Measurements from ENCODE around the gene OR4D9.

OR4D9 gene

GRCh38 chr11:59556917-59557348 lies 45.6 kb downstream of the OR4D9 start:
- no peaks in the 10 kb centered on the region for H3K27me3 ChIP-seq (ENCODE audit: insufficient read depth, low read depth, severe bottlenecking)
- H3K4me3 ChIP-seq (ENCODE audit: low read depth, low read length) = no peak overlapping the region
- no peaks in the 10 kb centered on the region for H3K9me3 ChIP-seq (ENCODE audit: severe bottlenecking)
- no peak for TF ChIP-seq CTCF (IDR thresholded peaks at IDR 0.05; ENCODE audit: low read depth, low read length)
- no peak for DNase-seq
- peaks cover 4% of the 10 kb centered on the region for H3K36me3 ChIP-seq
- no peak overlapping the region for H3K27ac ChIP-seq

- no peak for DNase-seq
- H3K27ac ChIP-seq = no peak overlapping the region
- H3K4me3 ChIP-seq (ENCODE audit: low read depth, low read length) = no peak overlapping the region
- peaks cover 4% of the 10 kb centered on the region for H3K36me3 ChIP-seq
- no peaks in the 10 kb centered on the region for H3K27me3 ChIP-seq (ENCODE audit: insufficient read depth, low read depth, severe bottlenecking)
- no peaks in the 10 kb centered on the region for H3K9me3 ChIP-seq (ENCODE audit: severe bottlenecking)
- TF ChIP-seq CTCF (IDR thresholded peaks at IDR 0.05; ENCODE audit: low read depth, low read length) = no peak
Observed at GRCh38 chr11:59558270-59558643, 46.9 kb downstream of the OR4D9 start.

GRCh38 chr11:59559886-59560285 lies 48.5 kb downstream of the OR4D9 start:
- H3K4me3 ChIP-seq (ENCODE audit: low read depth, low read length) = peak overlapping the region; percentile 100
- DNase-seq = peak; percentile 18

GRCh38 chr11:59560290-59560701 lies 49.0 kb downstream of the OR4D9 start:
- Histone ChIP-seq H3K27me3 (ENCODE audit: insufficient read depth, low read depth, severe bottlenecking) (no peaks in the 10 kb centered on the region), H3K4me3 (ENCODE audit: low read depth, low read length) (peak overlapping the region; percentile 100), H3K27ac (peak overlapping the region; percentile 83), H3K36me3 (peaks cover 4% of the 10 kb centered on the region), H3K9me3 (ENCODE audit: severe bottlenecking) (no peaks in the 10 kb centered on the region)
- peak; percentile 72 for DNase-seq
- TF ChIP-seq CTCF (IDR thresholded peaks at IDR 0.05; ENCODE audit: low read depth, low read length) = no peak

More at GRCh38 chr11:59559886-59560285, 48.5 kb downstream of the OR4D9 start:
- Histone ChIP-seq H3K27ac (no peak overlapping the region), H3K9me3 (ENCODE audit: severe bottlenecking) (no peaks in the 10 kb centered on the region), H3K27me3 (ENCODE audit: insufficient read depth, low read depth, severe bottlenecking) (no peaks in the 10 kb centered on the region), H3K36me3 (peaks cover 4% of the 10 kb centered on the region)
- TF ChIP-seq CTCF (IDR thresholded peaks at IDR 0.05; ENCODE audit: low read depth, low read length) = no peak

- H3K27ac ChIP-seq = peak overlapping the region; percentile 83
- TF ChIP-seq CTCF (IDR thresholded peaks at IDR 0.05; ENCODE audit: low read depth, low read length) = no peak
- peaks cover 4% of the 10 kb centered on the region for H3K36me3 ChIP-seq
- peak; percentile 92 for DNase-seq
- H3K4me3 ChIP-seq (ENCODE audit: low read depth, low read length) = peak overlapping the region; percentile 100
- no peaks in the 10 kb centered on the region for H3K27me3 ChIP-seq (ENCODE audit: insufficient read depth, low read depth, severe bottlenecking)
- H3K9me3 ChIP-seq (ENCODE audit: severe bottlenecking) = no peaks in the 10 kb centered on the region
Observed at GRCh38 chr11:59560702-59561473, 49.5 kb downstream of the OR4D9 start.

- H3K36me3 ChIP-seq = peaks cover 4% of the 10 kb centered on the region
- no peak for TF ChIP-seq CTCF (IDR thresholded peaks at IDR 0.05; ENCODE audit: low read depth, low read length)
- no peak overlapping the region for H3K4me3 ChIP-seq (ENCODE audit: low read depth, low read length)
- DNase-seq = no peak
- H3K27me3 ChIP-seq (ENCODE audit: insufficient read depth, low read depth, severe bottlenecking) = no peaks in the 10 kb centered on the region
- H3K27ac ChIP-seq = no peak overlapping the region
- H3K9me3 ChIP-seq (ENCODE audit: severe bottlenecking) = no peaks in the 10 kb centered on the region
Observed at GRCh38 chr11:59562292-59562691, 51.0 kb downstream of the OR4D9 start.

Measured in WERI-Rb-1 (cell line).